Karpas-422 (cell line): ENCODE results near the gene TTC22. TPM values are rescaled to one million over a fixed set of nuclear protein-coding genes. Genes with fewer than 3 reads are reported as not detected.

ENCODE experiments used
- DNase-seq: peaks from one replicate; pipeline ENCODE4 v3.0.0-alpha.2; 2015
- H2AFZ ChIP-seq: fragments of 200-600 bp; sonication (generic); 2 replicates; pipeline ENCODE4 v1.6.1; 2014; ENCODE audit warnings: antibody characterized with exemption, low read length, mixed read lengths
- H3K27ac ChIP-seq: fragments of 200-600 bp; sonication (generic); 2 replicates; pipeline ENCODE4 v1.5.1; 2014; ENCODE audit warnings: mild to moderate bottlenecking, low read length, moderate library complexity
- H3K27me3 ChIP-seq: fragments of 200-600 bp; sonication (generic); 2 replicates; pipeline ENCODE4 v1.6.1; 2014; ENCODE audit warnings: low read length, mixed read lengths
- H3K36me3 ChIP-seq: fragments of 200-600 bp; sonication (generic); 2 replicates; pipeline ENCODE4 v1.6.1; 2014; ENCODE audit warnings: low read length, mixed read lengths; ENCODE audit not compliant: insufficient read depth
- H3K4me1 ChIP-seq: fragments of 200-600 bp; sonication (generic); 2 replicates; pipeline ENCODE4 v1.6.1; 2014; ENCODE audit warnings: mild to moderate bottlenecking, low read length, mixed read lengths
- H3K4me2 ChIP-seq: fragments of 200-600 bp; sonication (generic); 2 replicates; pipeline ENCODE4 v1.6.1; 2014; ENCODE audit warnings: low read length, low read depth, mild to moderate bottlenecking; ENCODE audit not compliant: poor library complexity, severe bottlenecking
- H3K4me3 ChIP-seq: fragments of 200-600 bp; sonication (generic); 2 replicates; pipeline ENCODE4 v1.5.1; 2014; ENCODE audit warnings: mild to moderate bottlenecking, antibody characterized with exemption, low read length, mixed read lengths
- H3K79me2 ChIP-seq: fragments of 200-600 bp; sonication (generic); 2 replicates; pipeline ENCODE4 v1.6.1; 2014; ENCODE audit warnings: mild to moderate bottlenecking, low read length, mixed read lengths
- H3K9ac ChIP-seq: fragments of 200-600 bp; sonication (generic); 2 replicates; pipeline ENCODE4 v1.6.0; 2014; ENCODE audit warnings: low read length
- H3K9me2 ChIP-seq: fragments of 200-600 bp; sonication (generic), shearing (Covaris generic); replicated peaks from 2 replicates; pipeline ENCODE4 v1.6.0; 2014; ENCODE audit warnings: mild to moderate bottlenecking, low read length, moderate library complexity; ENCODE audit not compliant: insufficient read depth
- H3K9me3 ChIP-seq: fragments of 300-700, 200-600 bp; sonication (generic); 2 replicates; pipeline ENCODE4 v1.6.1; 2014; ENCODE audit warnings: low read length, mixed read lengths
- H4K20me1 ChIP-seq: fragments of 200-600 bp; sonication (generic); 2 replicates; pipeline ENCODE4 v1.6.1; 2014; ENCODE audit warnings: mild to moderate bottlenecking, antibody characterized with exemption, low read length, low read depth; ENCODE audit not compliant: insufficient read depth
- total RNA-seq: library from RNA; depleted of rRNA; stranded (reverse); fragments of >200 nt; shearing (Covaris generic); gene quantifications from 2 replicates; pipeline ENCODE4 v1.2.3, GENCODE V29; 2014; ENCODE audit warnings: low replicate concordance

The TTC22 gene
- total RNA-seq, 1 experiment from 2014 or later: not detected

GRCh38 chr1:54836594-54836993 is 35.5 kb upstream of the TTC22 start:
- Histone ChIP-seq H3K36me3 (no peaks in the 10 kb centered on the region), H4K20me1 (no peaks in the 10 kb centered on the region), H3K4me2 (no peak overlapping the region), H3K4me1 (no peaks in the 10 kb centered on the region), H3K4me3 (no peak overlapping the region), H2AFZ (no peak overlapping the region), H3K9me3 (no peaks in the 10 kb centered on the region), H3K9me2 (no peaks in the 10 kb centered on the region), H3K27ac (no peak overlapping the region), H3K9ac (no peak overlapping the region), H3K79me2 (no peaks in the 10 kb centered on the region), H3K27me3 (no peaks in the 10 kb centered on the region)
- no peak for DNase-seq

- H3K9me3 ChIP-seq: no peaks in the 10 kb centered on the region
- H3K4me1 ChIP-seq: no peaks in the 10 kb centered on the region
- no peak overlapping the region for H3K27ac ChIP-seq
- DNase-seq: no peak
- no peak overlapping the region for H3K4me3 ChIP-seq
- no peaks in the 10 kb centered on the region for H3K79me2 ChIP-seq
- H2AFZ ChIP-seq: no peak overlapping the region
- H3K36me3 ChIP-seq: no peaks in the 10 kb centered on the region
- no peaks in the 10 kb centered on the region for H3K9me2 ChIP-seq
- H3K9ac ChIP-seq: no peak overlapping the region
- H4K20me1 ChIP-seq: no peaks in the 10 kb centered on the region
- no peaks in the 10 kb centered on the region for H3K27me3 ChIP-seq
- H3K4me2 ChIP-seq: no peak overlapping the region
Observed at GRCh38 chr1:54835970-54836369, 34.8 kb upstream of the TTC22 start.

GRCh38 chr1:54835131-54835898 is 34.2 kb upstream of the TTC22 start:
- H2AFZ ChIP-seq: no peak overlapping the region
- no peak overlapping the region for H3K9ac ChIP-seq
- no peaks in the 10 kb centered on the region for H3K4me1 ChIP-seq
- no peaks in the 10 kb centered on the region for H3K9me2 ChIP-seq
- no peak for DNase-seq
- H3K4me2 ChIP-seq: no peak overlapping the region
- H3K4me3 ChIP-seq: no peak overlapping the region
- H3K36me3 ChIP-seq: no peaks in the 10 kb centered on the region
- H3K79me2 ChIP-seq: no peaks in the 10 kb centered on the region
- no peaks in the 10 kb centered on the region for H3K27me3 ChIP-seq
- H3K27ac ChIP-seq: no peak overlapping the region
- no peaks in the 10 kb centered on the region for H4K20me1 ChIP-seq
- no peaks in the 10 kb centered on the region for H3K9me3 ChIP-seq

GRCh38 chr1:54834007-54834541 is 33.0 kb upstream of the TTC22 start:
- Histone ChIP-seq H3K9me3 (no peaks in the 10 kb centered on the region), H3K9ac (no peak overlapping the region), H3K36me3 (no peaks in the 10 kb centered on the region), H3K4me2 (no peak overlapping the region), H3K4me1 (no peaks in the 10 kb centered on the region), H3K27ac (no peak overlapping the region), H3K9me2 (no peaks in the 10 kb centered on the region), H3K27me3 (no peaks in the 10 kb centered on the region), H2AFZ (no peak overlapping the region), H3K79me2 (no peaks in the 10 kb centered on the region), H3K4me3 (no peak overlapping the region), H4K20me1 (no peaks in the 10 kb centered on the region)
- DNase-seq: no peak

- no peak overlapping the region for H3K4me3 ChIP-seq
- H3K9me2 ChIP-seq: no peaks in the 10 kb centered on the region
- no peak overlapping the region for H3K9ac ChIP-seq
- DNase-seq: no peak
- H3K27ac ChIP-seq: no peak overlapping the region
- no peaks in the 10 kb centered on the region for H4K20me1 ChIP-seq
- no peaks in the 10 kb centered on the region for H3K4me1 ChIP-seq
- H3K79me2 ChIP-seq: no peaks in the 10 kb centered on the region
- no peaks in the 10 kb centered on the region for H3K36me3 ChIP-seq
- H3K27me3 ChIP-seq: no peaks in the 10 kb centered on the region
- H3K9me3 ChIP-seq: no peaks in the 10 kb centered on the region
- no peak overlapping the region for H2AFZ ChIP-seq
- H3K4me2 ChIP-seq: no peak overlapping the region
Observed at GRCh38 chr1:54833121-54833520, 32.0 kb upstream of the TTC22 start.

GRCh38 chr1:54826226-54826816 is 25.2 kb upstream of the TTC22 start:
- H4K20me1 ChIP-seq: no peaks in the 10 kb centered on the region
- no peaks in the 10 kb centered on the region for H3K9me2 ChIP-seq
- no peak for DNase-seq
- H3K9ac ChIP-seq: no peak overlapping the region
- H3K27me3 ChIP-seq: no peaks in the 10 kb centered on the region
- no peaks in the 10 kb centered on the region for H3K36me3 ChIP-seq
- no peaks in the 10 kb centered on the region for H3K4me1 ChIP-seq
- H3K9me3 ChIP-seq: peaks cover 13% of the 10 kb centered on the region
- no peak overlapping the region for H3K4me3 ChIP-seq
- no peak overlapping the region for H3K27ac ChIP-seq
- H2AFZ ChIP-seq: no peak overlapping the region
- no peaks in the 10 kb centered on the region for H3K79me2 ChIP-seq
- H3K4me2 ChIP-seq: no peak overlapping the region

- no peak overlapping the region for H3K27ac ChIP-seq
- no peak overlapping the region for H3K9ac ChIP-seq
- H3K9me3 ChIP-seq: peaks cover 13% of the 10 kb centered on the region
- no peaks in the 10 kb centered on the region for H4K20me1 ChIP-seq
- no peaks in the 10 kb centered on the region for H3K4me1 ChIP-seq
- H3K4me2 ChIP-seq: no peak overlapping the region
- no peaks in the 10 kb centered on the region for H3K27me3 ChIP-seq
- DNase-seq: no peak
- H2AFZ ChIP-seq: no peak overlapping the region
- H3K79me2 ChIP-seq: no peaks in the 10 kb centered on the region
- no peak overlapping the region for H3K4me3 ChIP-seq
- no peaks in the 10 kb centered on the region for H3K9me2 ChIP-seq
- no peaks in the 10 kb centered on the region for H3K36me3 ChIP-seq
Observed at GRCh38 chr1:54825696-54826095, 24.6 kb upstream of the TTC22 start.

- DNase-seq: no peak
- Histone ChIP-seq H3K36me3 (no peaks in the 10 kb centered on the region), H3K9me2 (no peaks in the 10 kb centered on the region), H3K9me3 (peaks cover 13% of the 10 kb centered on the region), H3K79me2 (no peaks in the 10 kb centered on the region), H3K4me2 (no peak overlapping the region), H3K9ac (no peak overlapping the region), H3K4me3 (no peak overlapping the region), H3K27me3 (no peaks in the 10 kb centered on the region), H4K20me1 (no peaks in the 10 kb centered on the region), H3K4me1 (no peaks in the 10 kb centered on the region), H3K27ac (no peak overlapping the region), H2AFZ (no peak overlapping the region)
Observed at GRCh38 chr1:54823670-54824069, 22.5 kb upstream of the TTC22 start.
